Choroid plexus epithelial cell (primary cell): Measurements from ENCODE around the gene CCDC141.

Experiments used
- DNase-seq: peaks from one replicate; pipeline ENCODE4 v3.0.0-alpha.2; 2010; ENCODE audit warnings: low read depth
- H3K4me3 ChIP-seq: 2 replicates; pipeline ENCODE4 v1.5.1; 2011; ENCODE audit warnings: low read depth, mild to moderate bottlenecking, control low read depth, low read length, moderate library complexity
- CTCF ChIP-seq: conservative IDR thresholded peaks from 2 replicates; pipeline ENCODE4 v1.5.1; 2011; ENCODE audit warnings: low read depth, mild to moderate bottlenecking, control low read depth, inconsistent platforms, low read length, moderate library complexity

CCDC141 gene

GRCh38 chr2:178811045-178811444, 238.9 kb downstream of the CCDC141 start:
- DNase-seq: no peak
- H3K4me3 ChIP-seq: no peak overlapping the region

GRCh38 chr2:178810422-178810821, 239.5 kb downstream of the CCDC141 start:
- no peak overlapping the region for H3K4me3 ChIP-seq
- no peak for DNase-seq
- no peak for TF ChIP-seq CTCF

More at GRCh38 chr2:178811045-178811444, 238.9 kb downstream of the CCDC141 start:
- TF ChIP-seq CTCF: no peak

GRCh38 chr2:178807227-178808008, 242.5 kb downstream of the CCDC141 start, which contains the start of gene TTN:
TSS of gene TTN (minus strand) at chr2:178807423. CDS start at chr2:178804642, 2,781 bp downstream.
- TF ChIP-seq CTCF: no peak
- DNase-seq: no peak
- H3K4me3 ChIP-seq: no peak within 1 kb of the TSS

DNA sequence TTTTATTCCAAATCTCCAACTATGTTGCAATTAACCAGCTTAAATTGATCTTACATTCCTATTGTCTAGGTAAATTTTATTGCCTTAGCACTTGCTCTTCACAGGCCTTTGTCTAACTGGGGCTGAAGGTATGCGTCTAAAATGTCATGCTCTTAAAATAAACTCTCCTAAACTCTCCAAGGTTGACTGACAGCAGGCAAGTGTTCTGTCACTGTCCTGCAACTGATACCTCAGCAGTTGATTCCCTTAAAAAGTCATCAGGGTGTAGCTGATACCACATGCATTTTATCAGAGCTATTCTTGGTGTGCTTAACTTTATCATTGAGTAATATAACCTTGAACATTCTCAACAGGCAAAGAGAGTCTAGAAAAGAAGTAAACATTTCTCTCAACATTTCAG, 243.4 kb downstream of the CCDC141 start:
- no peak for DNase-seq
- H3K4me3 ChIP-seq: no peak overlapping the region
- no peak for TF ChIP-seq CTCF

DNA sequence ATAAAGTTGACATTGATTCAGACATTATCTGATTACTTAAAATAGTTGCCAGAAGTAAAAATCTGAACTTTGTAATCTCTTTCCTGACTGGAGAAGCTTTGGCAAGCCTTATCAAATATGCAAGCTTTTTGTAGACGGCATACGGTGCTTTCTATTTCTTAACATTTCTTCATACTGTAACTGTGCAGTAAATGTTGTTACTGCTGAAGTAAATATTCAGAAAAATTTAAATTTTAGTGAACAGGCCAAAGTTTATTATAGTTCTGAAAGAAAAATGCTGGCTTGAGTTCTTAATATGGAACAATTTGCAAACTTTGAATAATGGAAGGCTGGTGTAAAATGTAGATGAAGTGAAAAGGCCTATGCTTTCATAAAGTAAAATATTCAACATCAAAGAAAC, 244.5 kb downstream of the CCDC141 start:
- DNase-seq: no peak
- no peak for TF ChIP-seq CTCF
- no peak overlapping the region for H3K4me3 ChIP-seq

GRCh38 chr2:178804791-178805190, 245.1 kb downstream of the CCDC141 start:
- no peak for TF ChIP-seq CTCF
- no peak overlapping the region for H3K4me3 ChIP-seq
- peak; percentile 66 for DNase-seq

DNA sequence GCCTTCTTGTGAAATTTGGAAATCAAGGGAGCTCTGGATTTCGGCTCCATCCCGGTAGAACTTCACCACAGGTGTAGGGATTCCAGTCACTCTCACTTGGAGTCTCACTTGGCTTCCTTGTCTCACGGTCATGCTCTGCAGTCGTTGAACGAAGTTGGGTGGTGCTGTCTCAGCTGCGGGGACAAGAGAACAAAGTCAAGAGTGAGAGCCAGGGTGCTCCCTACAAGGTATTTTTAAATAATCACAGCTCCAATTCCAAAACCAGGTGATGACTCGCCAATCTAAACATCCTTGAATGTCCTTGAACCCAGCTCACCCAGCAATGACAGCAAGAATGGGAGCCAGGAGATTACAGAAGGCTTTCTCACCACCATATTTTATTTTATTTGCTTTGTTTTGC, 249.4 kb downstream of the CCDC141 start:
- no peak overlapping the region for H3K4me3 ChIP-seq
- no peak for TF ChIP-seq CTCF
- DNase-seq: no peak
